Right lobe of liver (tissue), 4 donors: ENCODE data around the gene KIF1A.

Experiments used
- POLR2A ChIP-seq: fragments of 450-650 bp; IDR thresholded peaks from one replicate; pipeline ENCODE4 v1.6.1; 2017; ENCODE audit warnings: antibody characterized with exemption, mild to moderate bottlenecking
- TF ChIP-seq, protein P1 (sequence below), 4 donors: fragments of 200-600 bp in 3 of 4; fragments of 450-650 bp in 1 of 4; IDR thresholded peaks; one replicate each; pipeline versions ENCODE4 v1.5.1 to v1.8.0; 2016 to 2022; ENCODE audit warnings: antibody characterized with exemption in 4 of 4, mild to moderate bottlenecking in 2 of 4
- donor health status: DM: no; HTN: no; CAD: no.
- donor health status: DM: no; HTN: no; CAD: no.
- donor health status: DM: no; HTN: yes; CAD: no.

GRCh38 chr2:240817496-240818292 lies 2.3 kb downstream of the KIF1A start:
- TF ChIP-seq, protein P1, sequence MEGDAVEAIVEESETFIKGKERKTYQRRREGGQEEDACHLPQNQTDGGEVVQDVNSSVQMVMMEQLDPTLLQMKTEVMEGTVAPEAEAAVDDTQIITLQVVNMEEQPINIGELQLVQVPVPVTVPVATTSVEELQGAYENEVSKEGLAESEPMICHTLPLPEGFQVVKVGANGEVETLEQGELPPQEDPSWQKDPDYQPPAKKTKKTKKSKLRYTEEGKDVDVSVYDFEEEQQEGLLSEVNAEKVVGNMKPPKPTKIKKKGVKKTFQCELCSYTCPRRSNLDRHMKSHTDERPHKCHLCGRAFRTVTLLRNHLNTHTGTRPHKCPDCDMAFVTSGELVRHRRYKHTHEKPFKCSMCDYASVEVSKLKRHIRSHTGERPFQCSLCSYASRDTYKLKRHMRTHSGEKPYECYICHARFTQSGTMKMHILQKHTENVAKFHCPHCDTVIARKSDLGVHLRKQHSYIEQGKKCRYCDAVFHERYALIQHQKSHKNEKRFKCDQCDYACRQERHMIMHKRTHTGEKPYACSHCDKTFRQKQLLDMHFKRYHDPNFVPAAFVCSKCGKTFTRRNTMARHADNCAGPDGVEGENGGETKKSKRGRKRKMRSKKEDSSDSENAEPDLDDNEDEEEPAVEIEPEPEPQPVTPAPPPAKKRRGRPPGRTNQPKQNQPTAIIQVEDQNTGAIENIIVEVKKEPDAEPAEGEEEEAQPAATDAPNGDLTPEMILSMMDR (IDR thresholded peaks at IDR 0.05) = no peak
- TF ChIP-seq POLR2A = no peak
